ENCODE measurements around the gene PIGM.

PIGM gene

DNA sequence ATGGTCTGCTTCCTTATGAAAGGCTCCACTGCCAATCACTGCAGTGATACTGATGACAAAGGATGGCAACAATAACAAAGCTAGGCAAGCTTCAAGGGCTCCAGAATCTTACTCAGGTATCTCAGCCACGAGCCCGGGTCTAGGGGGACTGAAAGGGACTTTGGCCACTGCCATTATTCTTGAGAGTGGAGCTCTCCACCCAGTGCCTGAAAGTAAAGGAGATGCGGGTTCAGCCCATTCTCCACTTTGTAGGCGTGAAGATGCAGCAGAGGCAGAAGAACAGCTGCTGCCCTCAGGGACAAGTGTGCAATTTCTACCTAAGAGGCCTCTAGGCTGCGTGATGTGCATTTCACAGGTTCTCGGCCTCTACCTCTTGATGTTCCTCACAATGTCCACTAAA is 46.3 kb downstream of the PIGM start:
- DNase-seq: no peak

DNA sequence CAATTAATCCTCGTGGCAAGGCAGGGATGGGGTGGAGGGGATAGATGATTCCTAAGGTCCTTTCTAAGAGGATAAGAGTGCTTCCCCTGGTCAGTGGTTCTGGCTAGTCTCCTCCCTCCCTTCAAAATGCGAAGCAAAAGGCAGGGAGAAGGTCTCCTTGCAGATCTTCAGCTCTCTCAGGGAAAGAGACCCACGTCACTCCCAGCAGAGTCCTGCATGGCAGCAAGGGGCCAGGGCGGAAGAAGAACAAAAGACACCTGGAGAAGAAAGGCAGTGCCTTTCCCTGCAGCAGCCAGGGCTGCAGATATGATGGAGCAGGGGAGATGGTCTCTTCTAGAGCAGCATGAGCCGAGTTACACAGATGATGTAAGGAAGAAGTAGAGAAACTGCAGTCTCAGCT is 48.1 kb downstream of the PIGM start:
- DNase-seq: no peak

- no peak for DNase-seq
These were observed 49.5 kb downstream of the PIGM start for GRCh38 chr1:159982280-159982679.

- no peak for DNase-seq
These were observed 50.3 kb downstream of the PIGM start for GRCh38 chr1:159981351-159982055.

DNA sequence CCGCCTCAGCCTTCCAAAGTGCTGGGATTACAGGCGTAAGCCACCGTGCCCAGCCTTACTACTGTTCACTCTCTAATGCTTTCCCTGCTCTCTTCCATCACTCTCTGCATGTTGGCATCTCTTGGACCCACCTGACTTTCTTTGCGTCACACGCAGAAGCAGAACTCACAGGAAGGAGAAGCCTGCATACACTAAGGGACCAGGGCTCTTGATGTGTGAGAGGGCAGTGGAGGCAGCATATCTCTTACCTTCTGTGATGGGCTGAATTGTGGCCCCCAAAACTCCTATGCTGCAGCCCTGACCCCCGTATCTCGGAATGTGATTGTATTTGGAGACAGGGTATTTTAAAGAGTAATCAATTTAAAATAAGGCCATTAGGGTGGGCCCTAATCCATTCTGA is 51.0 kb downstream of the PIGM start:
- no peak for DNase-seq

- no peak for DNase-seq
These were observed 51.7 kb downstream of the PIGM start for GRCh38 chr1:159980076-159980475.

GRCh38 chr1:159979257-159979656 is 52.5 kb downstream of the PIGM start:
- DNase-seq: no peak

DNA sequence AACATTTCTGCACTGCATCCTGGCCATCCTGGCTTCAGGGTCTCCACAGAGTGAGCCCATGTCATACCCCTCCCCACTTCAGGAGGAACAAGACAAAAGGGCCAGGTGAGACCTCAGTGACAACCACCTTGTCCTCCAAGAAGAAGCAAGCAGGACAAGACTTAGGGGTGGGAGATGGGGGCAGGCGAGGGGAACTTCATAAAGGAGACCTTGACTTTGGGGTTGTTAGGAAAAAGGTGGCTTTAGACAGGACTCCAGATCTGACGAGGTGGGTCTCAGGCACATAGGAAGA is 53.7 kb downstream of the PIGM start:
- no peak for DNase-seq

GRCh38 chr1:159977364-159978106 is 54.3 kb downstream of the PIGM start:
- no peak for DNase-seq

Measured in NCI-H1105 (cell line).